Measurements from ENCODE around the gene PRPSAP1.
"Not testable (repeated sequence)": the region's sequence is repeated elsewhere in the genome, so short reads cannot be mapped to it uniquely, and the experiment has no call there.

PRPSAP1 gene

DNA sequence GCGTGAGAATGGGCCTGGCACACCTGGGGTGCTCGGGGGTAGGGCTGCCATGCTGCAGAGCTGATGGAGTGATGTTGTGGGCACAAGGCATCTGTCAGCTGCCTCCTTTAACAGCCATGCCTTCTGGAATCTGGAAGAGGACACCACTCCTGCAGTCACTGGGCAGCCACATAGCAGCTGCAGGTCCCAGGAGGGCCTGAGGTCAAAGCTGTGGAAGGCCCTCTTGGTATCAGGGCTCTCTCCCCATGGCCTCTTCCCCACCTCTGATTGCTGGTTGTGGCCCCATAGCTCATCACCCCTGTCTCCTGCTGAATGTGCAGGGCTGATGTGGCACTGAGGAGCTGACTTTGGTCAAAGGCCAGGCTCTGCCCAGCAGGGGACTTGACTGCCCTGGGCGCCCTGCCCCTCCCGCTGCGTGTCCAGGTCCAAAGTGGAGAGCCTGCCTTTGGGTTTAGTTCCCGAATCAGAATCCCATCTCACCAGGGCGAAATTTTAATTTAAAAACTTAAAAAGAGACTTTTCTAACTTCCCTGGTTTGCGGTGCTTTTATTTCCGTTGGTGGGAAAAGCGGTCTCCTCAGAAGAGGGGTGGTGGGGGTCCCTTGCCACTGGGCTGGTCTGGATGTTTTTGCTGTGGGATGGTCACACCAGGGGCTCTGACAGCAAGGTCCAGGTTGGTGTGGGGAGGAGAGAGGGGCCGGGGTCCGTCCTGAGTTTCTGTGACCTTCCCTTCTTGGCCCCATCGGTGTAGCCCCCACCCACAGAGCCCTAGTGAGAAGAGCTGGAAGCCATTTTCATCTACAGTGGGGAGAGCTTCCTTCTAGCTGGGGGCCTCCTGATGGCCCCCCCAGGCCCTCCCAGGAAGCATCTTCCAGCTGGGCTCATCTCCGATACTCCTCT lies 82.7 kb downstream of the PRPSAP1 start:
- H3K9me3 ChIP-seq (replicated peaks; ENCODE audit: low read length): no peaks in the 10 kb centered on the region
- no peak overlapping the region for H3K4me3 ChIP-seq (ENCODE audit: low read length)
- H3K27me3 ChIP-seq (ENCODE audit: control insufficient read depth, insufficient read depth, low read length): no peaks in the 10 kb centered on the region
- H3K4me1 ChIP-seq (ENCODE audit: control insufficient read depth, insufficient read depth, low read length): peaks cover 20% of the 10 kb centered on the region
- no peak overlapping the region for H3K9ac ChIP-seq (ENCODE audit: low read depth, low read length)
- H3K4me2 ChIP-seq (ENCODE audit: low read length): no peak overlapping the region
- H3K36me3 ChIP-seq (ENCODE audit: insufficient read depth, low read length): peaks cover 11% of the 10 kb centered on the region

- H3K9ac ChIP-seq (ENCODE audit: low read depth, low read length): no peak overlapping the region
- no peak overlapping the region for H3K4me3 ChIP-seq (ENCODE audit: low read length)
- H3K9me3 ChIP-seq (replicated peaks; ENCODE audit: low read length): no peaks in the 10 kb centered on the region
- H3K27me3 ChIP-seq (ENCODE audit: control insufficient read depth, insufficient read depth, low read length): no peaks in the 10 kb centered on the region
- peaks cover 20% of the 10 kb centered on the region for H3K4me1 ChIP-seq (ENCODE audit: control insufficient read depth, insufficient read depth, low read length)
- no peak overlapping the region for H3K4me2 ChIP-seq (ENCODE audit: low read length)
- peaks cover 11% of the 10 kb centered on the region for H3K36me3 ChIP-seq (ENCODE audit: insufficient read depth, low read length)
Observed at GRCh38 chr17:76270127-76270592, 83.6 kb downstream of the PRPSAP1 start.

DNA sequence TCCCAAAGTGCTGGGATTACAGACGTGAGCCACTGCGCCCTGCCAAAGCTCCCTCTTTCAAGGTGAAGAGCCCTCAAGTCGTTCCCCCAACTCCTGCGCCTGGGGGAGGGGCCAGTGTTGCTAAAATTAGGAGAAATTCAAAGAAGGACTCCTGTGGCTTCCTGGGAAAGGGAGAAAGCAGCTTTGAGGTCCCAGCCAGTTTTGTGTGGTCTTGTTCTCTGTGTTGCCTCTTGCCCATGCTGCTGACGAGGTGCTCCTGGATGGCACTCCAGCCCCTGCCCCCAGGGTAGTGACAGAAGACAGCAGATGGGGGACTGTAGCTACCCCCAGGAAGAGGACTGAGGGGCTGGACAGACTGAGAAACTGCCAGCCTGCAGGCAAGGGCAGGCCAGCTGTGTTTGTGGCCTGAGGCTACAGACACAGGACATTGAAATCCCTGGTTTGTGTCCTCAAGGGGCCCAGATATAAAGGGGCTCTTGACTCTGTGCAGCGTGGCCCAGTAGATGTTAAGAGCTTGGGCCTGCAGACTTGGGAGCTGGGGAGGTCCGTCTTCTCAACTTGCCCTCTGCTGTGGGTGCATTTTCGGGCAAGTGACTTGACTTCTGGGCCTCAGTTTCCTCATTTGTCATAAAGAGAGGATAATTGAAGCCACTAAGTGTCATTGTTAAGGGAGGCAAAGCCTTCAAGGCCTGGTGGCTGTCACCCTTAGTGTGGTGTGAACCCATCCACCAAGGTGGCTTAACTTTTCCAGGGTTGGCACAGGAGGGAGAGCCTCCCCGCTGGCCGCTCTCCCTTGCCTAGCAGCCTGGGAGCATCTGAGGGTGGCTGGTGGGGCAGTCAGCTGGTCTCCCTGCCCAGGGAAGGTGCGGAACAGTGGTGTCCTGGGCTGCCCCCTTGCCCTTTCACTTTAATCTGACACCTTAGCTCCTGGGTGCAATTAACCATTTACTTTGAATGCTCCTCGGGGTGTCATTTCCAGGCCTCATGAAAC lies 84.4 kb downstream of the PRPSAP1 start:
- Histone ChIP-seq H3K4me2 (ENCODE audit: low read length) (no peak overlapping the region), H3K36me3 (ENCODE audit: insufficient read depth, low read length) (peaks cover 11% of the 10 kb centered on the region), H3K4me1 (ENCODE audit: control insufficient read depth, insufficient read depth, low read length) (peaks cover 22% of the 10 kb centered on the region), H3K4me3 (ENCODE audit: low read length) (no peak overlapping the region), H3K27me3 (ENCODE audit: control insufficient read depth, insufficient read depth, low read length) (no peaks in the 10 kb centered on the region), H3K9ac (ENCODE audit: low read depth, low read length) (peak overlapping the region; percentile 9), H3K9me3 (replicated peaks; ENCODE audit: low read length) (no peaks in the 10 kb centered on the region)

- H3K36me3 ChIP-seq (ENCODE audit: insufficient read depth, low read length): peaks cover 11% of the 10 kb centered on the region
- H3K4me1 ChIP-seq (ENCODE audit: control insufficient read depth, insufficient read depth, low read length): peaks cover 28% of the 10 kb centered on the region
- H3K9me3 ChIP-seq (replicated peaks; ENCODE audit: low read length): no peaks in the 10 kb centered on the region
- peak overlapping the region; percentile 30 for H3K9ac ChIP-seq (ENCODE audit: low read depth, low read length)
- H3K27me3 ChIP-seq (ENCODE audit: control insufficient read depth, insufficient read depth, low read length): no peaks in the 10 kb centered on the region
- H3K4me3 ChIP-seq (ENCODE audit: low read length): no peak overlapping the region
- peak overlapping the region; percentile 42 for H3K4me2 ChIP-seq (ENCODE audit: low read length)
Observed at GRCh38 chr17:76268015-76268749, 85.5 kb downstream of the PRPSAP1 start.

- H3K4me3 ChIP-seq (ENCODE audit: low read length); H3K27me3 ChIP-seq (ENCODE audit: control insufficient read depth, insufficient read depth, low read length); H3K9me3 ChIP-seq (replicated peaks; ENCODE audit: low read length): not testable (repeated sequence)
- Histone ChIP-seq H3K4me1 (ENCODE audit: control insufficient read depth, insufficient read depth, low read length) (peaks cover 34% of the 10 kb centered on the region), H3K4me2 (ENCODE audit: low read length) (peak overlapping the region; percentile 42), H3K36me3 (ENCODE audit: insufficient read depth, low read length) (peaks cover 11% of the 10 kb centered on the region), H3K9ac (ENCODE audit: low read depth, low read length) (peak overlapping the region; percentile 30)
Observed at GRCh38 chr17:76267581-76268001, 86.1 kb downstream of the PRPSAP1 start.

DNA sequence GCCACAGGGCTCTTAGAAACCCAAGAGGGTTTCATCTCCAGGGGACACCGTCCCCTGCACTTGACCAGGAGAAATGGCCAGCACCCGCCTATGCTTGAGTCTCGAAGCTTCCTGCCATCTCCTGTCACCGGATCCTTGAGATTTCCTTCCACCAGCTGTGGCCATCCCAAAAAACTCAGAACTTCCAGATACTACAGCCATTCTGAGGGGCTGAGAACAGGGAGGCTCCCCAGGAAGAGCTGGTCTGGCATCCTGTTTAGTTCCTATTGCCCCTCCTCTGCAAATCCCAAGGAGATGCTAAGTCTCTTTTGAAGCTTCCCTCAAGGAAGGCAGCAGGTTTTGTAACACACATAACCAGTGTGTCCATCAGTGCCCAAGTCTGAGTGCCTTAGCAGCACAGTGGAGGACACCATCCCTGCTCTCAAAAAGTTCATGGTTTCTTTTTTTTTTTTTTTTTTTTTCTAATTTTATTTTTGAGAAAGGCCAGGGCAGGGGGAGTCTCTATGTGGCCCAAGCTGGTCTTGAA lies 86.6 kb downstream of the PRPSAP1 start:
- Histone ChIP-seq H3K27me3 (ENCODE audit: control insufficient read depth, insufficient read depth, low read length) (no peaks in the 10 kb centered on the region), H3K4me2 (ENCODE audit: low read length) (peak overlapping the region; percentile 84), H3K9me3 (replicated peaks; ENCODE audit: low read length) (no peaks in the 10 kb centered on the region), H3K4me1 (ENCODE audit: control insufficient read depth, insufficient read depth, low read length) (peaks cover 35% of the 10 kb centered on the region), H3K9ac (ENCODE audit: low read depth, low read length) (peak overlapping the region; percentile 92), H3K36me3 (ENCODE audit: insufficient read depth, low read length) (peaks cover 11% of the 10 kb centered on the region), H3K4me3 (ENCODE audit: low read length) (peak overlapping the region; percentile 73)

- Histone ChIP-seq H3K4me3 (ENCODE audit: low read length) (peak overlapping the region; percentile 73), H3K36me3 (ENCODE audit: insufficient read depth, low read length) (peaks cover 11% of the 10 kb centered on the region), H3K4me1 (ENCODE audit: control insufficient read depth, insufficient read depth, low read length) (peaks cover 41% of the 10 kb centered on the region), H3K9ac (ENCODE audit: low read depth, low read length) (peak overlapping the region; percentile 92), H3K4me2 (ENCODE audit: low read length) (peak overlapping the region; percentile 84), H3K27me3 (ENCODE audit: control insufficient read depth, insufficient read depth, low read length) (no peaks in the 10 kb centered on the region), H3K9me3 (replicated peaks; ENCODE audit: low read length) (no peaks in the 10 kb centered on the region)
Observed at GRCh38 chr17:76266244-76266938, 87.3 kb downstream of the PRPSAP1 start.

DNA sequence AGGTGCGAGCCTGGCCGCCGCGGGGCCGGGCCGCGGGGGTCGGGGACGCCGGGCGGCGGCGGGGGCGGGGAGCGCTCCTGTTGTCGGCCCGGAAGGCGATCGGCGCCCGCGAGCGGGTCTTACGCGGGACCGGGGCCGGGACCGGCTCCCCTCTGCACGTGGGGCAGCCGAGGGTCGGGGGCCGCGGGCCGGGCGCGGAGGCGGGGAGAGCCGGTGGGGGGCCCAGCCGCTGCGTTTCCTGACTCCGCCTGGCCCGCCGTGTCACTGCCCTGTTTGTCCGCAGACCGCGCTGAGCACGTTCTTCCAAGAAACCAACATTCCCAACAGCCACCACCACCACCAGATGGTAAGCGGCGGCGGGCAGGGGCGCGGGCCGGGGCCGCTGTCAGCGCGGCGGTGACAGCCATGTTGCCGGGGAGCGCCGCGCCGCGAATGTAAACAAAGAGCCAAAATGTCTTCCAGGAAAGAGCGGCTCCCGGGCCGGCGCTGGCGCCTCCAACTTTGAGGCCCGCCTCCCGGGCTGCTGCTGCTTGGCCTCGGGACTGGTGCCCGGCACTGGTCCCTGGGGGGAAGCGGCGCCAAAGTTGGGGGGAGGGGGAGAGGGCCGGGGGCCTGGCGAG lies 88.0 kb downstream of the PRPSAP1 start:
- H3K9ac ChIP-seq (ENCODE audit: low read depth, low read length): peak overlapping the region; percentile 92
- H3K27me3 ChIP-seq (ENCODE audit: control insufficient read depth, insufficient read depth, low read length): no peaks in the 10 kb centered on the region
- peak overlapping the region; percentile 84 for H3K4me2 ChIP-seq (ENCODE audit: low read length)
- peaks cover 11% of the 10 kb centered on the region for H3K36me3 ChIP-seq (ENCODE audit: insufficient read depth, low read length)
- H3K9me3 ChIP-seq (replicated peaks; ENCODE audit: low read length): no peaks in the 10 kb centered on the region
- H3K4me3 ChIP-seq (ENCODE audit: low read length): peak overlapping the region; percentile 73
- H3K4me1 ChIP-seq (ENCODE audit: control insufficient read depth, insufficient read depth, low read length): peaks cover 41% of the 10 kb centered on the region

DNA sequence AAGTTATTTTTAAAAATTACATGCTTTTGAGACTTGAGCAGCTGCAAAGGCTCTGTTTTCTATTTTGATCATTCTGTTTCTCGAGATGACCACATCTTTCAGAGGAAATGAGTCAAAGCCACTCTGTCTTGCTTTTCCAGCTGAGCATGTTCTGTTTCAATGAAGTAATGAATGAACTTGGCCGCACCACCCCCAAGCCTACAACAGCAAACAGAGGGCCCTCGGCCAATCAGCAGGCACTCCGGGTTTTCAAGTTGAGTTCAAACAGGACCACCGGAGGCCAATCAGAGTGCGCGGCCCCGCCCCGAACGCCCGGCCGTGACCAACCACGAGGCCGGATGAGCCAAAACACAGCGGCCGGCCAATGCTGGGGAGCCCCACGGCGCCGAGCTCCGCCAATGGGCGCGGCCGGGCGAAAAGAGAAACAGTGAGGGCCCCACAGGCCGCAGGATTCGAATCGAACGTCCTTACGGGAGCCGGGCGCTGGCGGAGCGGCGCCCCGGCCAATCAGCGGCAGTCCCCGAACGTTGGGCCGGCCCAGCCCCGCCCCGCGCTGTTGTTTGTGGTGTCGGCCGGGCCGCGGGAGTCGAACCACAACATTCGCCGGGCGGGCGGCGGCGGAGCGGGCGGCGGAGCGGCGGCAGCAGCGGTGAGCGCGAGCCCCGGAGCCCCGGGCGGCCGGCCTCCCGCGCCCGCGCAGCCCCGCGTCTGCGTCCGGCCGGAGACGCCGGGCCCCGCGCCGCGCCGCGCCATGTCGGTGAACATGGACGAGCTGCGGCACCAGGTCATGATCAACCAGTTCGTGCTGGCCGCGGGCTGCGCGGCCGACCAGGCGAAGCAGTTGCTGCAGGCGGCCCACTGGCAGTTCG lies 88.7 kb downstream of the PRPSAP1 start, which contains the start of gene UBALD2:
TSS of gene UBALD2 (plus strand) at position 594 of the 869 bp plus-strand sequence. CDS start at position 752, 158 bp downstream.
- peaks cover 11% of the 10 kb centered on the region for H3K36me3 ChIP-seq (ENCODE audit: insufficient read depth, low read length)
- H3K4me1 ChIP-seq (ENCODE audit: control insufficient read depth, insufficient read depth, low read length): peaks cover 41% of the 10 kb centered on the region
- H3K27me3 ChIP-seq (ENCODE audit: control insufficient read depth, insufficient read depth, low read length): no peaks in the 10 kb centered on the region
- peak within 1 kb of the TSS; percentile 84 for H3K4me2 ChIP-seq (ENCODE audit: low read length)
- H3K4me3 ChIP-seq (ENCODE audit: low read length): peak within 1 kb of the TSS; percentile 73
- no peaks in the 10 kb centered on the region for H3K9me3 ChIP-seq (replicated peaks; ENCODE audit: low read length)
- peak within 1 kb of the TSS; percentile 92 for H3K9ac ChIP-seq (ENCODE audit: low read depth, low read length)

All from skeletal muscle satellite cell (primary cell).